ENCODE data around the gene CACNG4.

GRCh38 chr17:67003231-67003630 lies 38.7 kb downstream of the CACNG4 start:
- TF ChIP-seq, protein P1, sequence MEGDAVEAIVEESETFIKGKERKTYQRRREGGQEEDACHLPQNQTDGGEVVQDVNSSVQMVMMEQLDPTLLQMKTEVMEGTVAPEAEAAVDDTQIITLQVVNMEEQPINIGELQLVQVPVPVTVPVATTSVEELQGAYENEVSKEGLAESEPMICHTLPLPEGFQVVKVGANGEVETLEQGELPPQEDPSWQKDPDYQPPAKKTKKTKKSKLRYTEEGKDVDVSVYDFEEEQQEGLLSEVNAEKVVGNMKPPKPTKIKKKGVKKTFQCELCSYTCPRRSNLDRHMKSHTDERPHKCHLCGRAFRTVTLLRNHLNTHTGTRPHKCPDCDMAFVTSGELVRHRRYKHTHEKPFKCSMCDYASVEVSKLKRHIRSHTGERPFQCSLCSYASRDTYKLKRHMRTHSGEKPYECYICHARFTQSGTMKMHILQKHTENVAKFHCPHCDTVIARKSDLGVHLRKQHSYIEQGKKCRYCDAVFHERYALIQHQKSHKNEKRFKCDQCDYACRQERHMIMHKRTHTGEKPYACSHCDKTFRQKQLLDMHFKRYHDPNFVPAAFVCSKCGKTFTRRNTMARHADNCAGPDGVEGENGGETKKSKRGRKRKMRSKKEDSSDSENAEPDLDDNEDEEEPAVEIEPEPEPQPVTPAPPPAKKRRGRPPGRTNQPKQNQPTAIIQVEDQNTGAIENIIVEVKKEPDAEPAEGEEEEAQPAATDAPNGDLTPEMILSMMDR (IDR thresholded peaks at IDR 0.05): no peak
- no peak for TF ChIP-seq POLR2A (IDR thresholded peaks at IDR 0.05)

Data from vagina (tissue), 2 donors.